D721Med (cell line): ENCODE results near the gene PGS1.

Experiments
- DNase-seq: peaks from one replicate; pipeline ENCODE4 v3.0.0; 2011; ENCODE audit warnings: low spot score; ENCODE audit not compliant: insufficient read length
- FAIRE-seq: peaks from 2 replicates; lab custom pipeline; 2011; peaks lifted over from hg19 to GRCh38; lab: Jason Lieb, UNC
- CTCF ChIP-seq: IDR thresholded peaks from 2 replicates; pipeline ENCODE4 v1.5.1; 2012; ENCODE audit warnings: mild to moderate bottlenecking, control low read depth; ENCODE audit not compliant: insufficient read depth; ENCODE audit errors: missing control alignments

The PGS1 gene

DNA sequence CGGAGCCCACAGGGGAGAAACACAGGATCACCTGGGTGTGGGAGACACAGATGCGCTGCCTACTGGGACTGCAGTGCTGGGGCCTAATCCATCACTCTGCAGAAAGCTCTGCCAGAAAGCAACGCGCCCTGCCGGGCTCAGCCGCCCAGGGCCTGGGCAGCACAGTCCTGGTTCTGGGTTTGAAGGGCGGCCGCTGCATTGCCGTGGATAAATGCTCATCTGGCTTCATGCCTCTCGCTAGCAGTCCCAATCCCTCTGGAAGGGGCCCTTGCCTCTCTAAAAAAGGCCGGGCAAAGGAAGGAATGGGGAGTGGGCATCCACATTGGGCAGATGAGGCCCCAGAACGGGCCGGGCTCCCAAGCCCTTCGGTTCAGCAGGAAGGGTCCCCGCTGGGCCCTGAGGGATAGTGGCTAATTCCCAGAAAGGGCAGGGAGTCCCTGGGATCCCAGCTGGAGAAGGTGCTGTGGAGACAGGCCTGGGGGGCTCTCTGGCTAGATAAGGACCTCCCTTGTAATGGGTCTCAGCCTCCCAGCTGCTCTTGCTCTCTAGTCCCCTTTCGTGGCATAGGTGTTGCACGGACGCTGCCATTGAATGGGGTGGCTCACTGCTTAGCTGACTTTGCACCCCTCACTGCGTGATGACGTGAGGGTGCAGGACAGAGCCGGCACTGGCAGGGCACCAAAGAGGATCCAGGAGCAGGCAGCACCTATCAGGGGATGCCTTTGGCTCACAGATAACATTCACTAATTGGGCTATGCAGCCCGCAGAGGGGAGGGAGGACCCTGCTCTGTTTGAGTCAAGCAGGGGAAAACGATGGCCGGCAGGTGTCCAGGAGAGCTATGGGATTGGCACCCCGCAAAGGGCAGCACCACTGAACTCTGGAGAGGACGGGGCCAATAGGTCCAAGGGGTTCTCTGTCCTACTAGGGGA lies 88.6 kb downstream of the PGS1 start:
- no peak for TF ChIP-seq CTCF
- DNase-seq, result no peak
- no peak for FAIRE-seq

DNA sequence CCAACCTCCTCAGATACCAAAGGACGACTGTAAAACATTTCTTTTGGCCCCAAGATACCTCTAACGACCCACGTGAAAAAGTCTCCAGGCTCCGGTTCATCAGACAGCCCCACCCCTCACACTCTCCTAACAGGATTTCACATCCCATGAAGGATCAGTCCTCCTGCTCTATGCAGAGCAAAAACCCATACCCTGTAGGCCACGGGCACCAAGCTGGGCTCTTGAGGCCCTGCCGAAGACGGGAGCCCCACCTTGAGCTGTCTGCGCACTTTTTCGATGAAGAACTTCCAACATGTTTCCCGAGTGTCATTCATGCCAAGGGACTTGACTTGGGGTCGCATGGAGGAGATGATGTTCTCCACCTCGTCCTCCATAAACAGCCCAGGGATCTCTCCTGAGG lies 89.9 kb downstream of the PGS1 start:
- DNase-seq (no peak), FAIRE-seq (no peak)
- no peak for TF ChIP-seq CTCF

- DNase-seq (no peak), FAIRE-seq (no peak)
- TF ChIP-seq CTCF, result no peak
Observed at GRCh38 chr17:78469443-78469842, 91.0 kb downstream of the PGS1 start.

- DNase-seq, result no peak
- FAIRE-seq, result no peak
- no peak for TF ChIP-seq CTCF
Observed at GRCh38 chr17:78471635-78472034, 93.2 kb downstream of the PGS1 start.

GRCh38 chr17:78472035-78472905 lies 93.8 kb downstream of the PGS1 start:
- no peak for FAIRE-seq
- no peak for DNase-seq
- TF ChIP-seq CTCF, result no peak

DNA sequence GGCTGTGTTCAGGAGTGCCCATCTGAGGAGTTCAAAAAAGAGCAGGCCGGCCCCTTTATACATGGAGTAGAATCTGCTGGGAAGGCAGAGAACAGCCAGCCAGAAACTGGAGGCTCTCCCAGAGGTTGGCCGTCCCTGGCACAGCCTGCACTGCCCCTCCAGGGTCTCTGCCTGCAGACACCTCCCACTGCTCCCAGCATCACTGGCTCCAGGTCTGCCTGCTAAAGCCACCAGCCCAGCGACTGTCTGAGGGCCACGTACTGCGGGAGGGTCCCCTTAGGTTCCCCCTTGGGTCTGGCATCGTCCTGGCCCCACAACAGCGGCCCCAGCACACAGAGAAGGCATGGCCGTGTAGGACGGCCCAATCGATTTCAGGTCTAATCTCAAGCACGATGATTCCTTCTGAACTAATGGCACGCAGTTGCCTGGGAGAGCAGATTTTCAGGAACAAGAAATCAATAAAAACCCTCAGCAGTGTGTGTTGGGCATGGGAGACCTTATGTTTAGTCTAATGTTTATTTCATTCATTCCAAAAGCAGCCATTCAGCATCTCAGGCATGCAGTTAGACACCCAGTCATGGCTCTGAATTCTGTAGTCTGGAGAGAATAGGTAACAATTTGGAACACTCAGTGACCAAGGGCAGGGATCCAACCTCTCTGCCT lies 95.6 kb downstream of the PGS1 start:
- no peak for DNase-seq
- TF ChIP-seq CTCF, result no peak
- no peak for FAIRE-seq
